ENCODE results near the gene RCAN1.

Gene RCAN1

DNA sequence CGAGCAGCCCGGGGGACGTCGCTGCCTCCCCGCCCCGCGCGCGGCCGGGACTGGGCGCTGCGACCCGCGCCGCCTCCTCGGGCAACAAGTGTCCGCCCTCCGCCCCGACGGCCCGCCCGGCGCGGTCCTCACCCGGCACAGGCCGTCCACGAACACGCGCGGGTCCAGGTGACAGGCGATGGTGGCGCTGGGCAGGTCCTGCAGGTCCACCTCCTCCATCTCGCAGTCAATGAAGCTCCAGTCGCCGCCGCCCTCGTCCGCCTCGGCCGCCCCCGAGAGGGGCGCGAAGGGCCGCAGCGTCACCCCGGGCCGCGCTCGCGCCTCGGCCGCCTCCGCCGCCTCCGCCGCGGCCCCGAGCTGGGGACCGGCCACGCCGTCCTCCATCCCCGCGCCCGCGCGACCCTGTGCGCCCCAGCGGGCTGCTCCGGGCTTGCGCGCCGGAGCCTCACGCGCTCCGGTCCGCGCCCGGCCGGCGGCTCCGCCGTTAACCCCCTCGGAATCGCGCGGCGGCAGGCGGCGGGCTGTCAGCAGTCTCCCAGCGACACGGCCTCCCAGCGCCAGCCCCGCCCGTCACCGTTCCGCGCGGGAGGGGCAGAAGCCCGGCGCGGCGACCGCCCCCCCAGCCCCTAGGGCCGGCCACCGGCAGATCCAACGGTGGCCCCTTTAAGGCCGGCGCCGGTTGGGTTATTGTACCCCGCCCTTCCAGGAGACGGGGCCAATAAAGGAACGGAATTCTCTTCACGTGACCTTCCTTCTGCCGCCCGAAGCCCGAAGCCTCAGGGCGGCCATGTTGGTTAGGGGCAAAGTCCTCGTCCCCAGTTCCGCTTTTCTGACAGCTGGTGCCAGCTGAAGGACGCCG is at the start of gene RCAN1:
Gene RCAN1, minus strand, starts transcription at position 486 of the 859 bp plus-strand sequence. Its CDS starts 102 bp downstream, at position 384.
- H3K27ac ChIP-seq, result peak within 1 kb of the TSS; percentile 68
- no peaks in the 10 kb centered on the region for H3K36me3 ChIP-seq
- no peaks in the 10 kb centered on the region for H3K9me3 ChIP-seq (ENCODE audit: severe bottlenecking)
- no peaks in the 10 kb centered on the region for H3K27me3 ChIP-seq (ENCODE audit: insufficient read depth, low read depth, severe bottlenecking)
- H3K4me3 ChIP-seq (ENCODE audit: low read depth, low read length), result peak within 1 kb of the TSS; percentile 49
- DNase-seq, result peak; percentile 96
- TF ChIP-seq, protein P1, sequence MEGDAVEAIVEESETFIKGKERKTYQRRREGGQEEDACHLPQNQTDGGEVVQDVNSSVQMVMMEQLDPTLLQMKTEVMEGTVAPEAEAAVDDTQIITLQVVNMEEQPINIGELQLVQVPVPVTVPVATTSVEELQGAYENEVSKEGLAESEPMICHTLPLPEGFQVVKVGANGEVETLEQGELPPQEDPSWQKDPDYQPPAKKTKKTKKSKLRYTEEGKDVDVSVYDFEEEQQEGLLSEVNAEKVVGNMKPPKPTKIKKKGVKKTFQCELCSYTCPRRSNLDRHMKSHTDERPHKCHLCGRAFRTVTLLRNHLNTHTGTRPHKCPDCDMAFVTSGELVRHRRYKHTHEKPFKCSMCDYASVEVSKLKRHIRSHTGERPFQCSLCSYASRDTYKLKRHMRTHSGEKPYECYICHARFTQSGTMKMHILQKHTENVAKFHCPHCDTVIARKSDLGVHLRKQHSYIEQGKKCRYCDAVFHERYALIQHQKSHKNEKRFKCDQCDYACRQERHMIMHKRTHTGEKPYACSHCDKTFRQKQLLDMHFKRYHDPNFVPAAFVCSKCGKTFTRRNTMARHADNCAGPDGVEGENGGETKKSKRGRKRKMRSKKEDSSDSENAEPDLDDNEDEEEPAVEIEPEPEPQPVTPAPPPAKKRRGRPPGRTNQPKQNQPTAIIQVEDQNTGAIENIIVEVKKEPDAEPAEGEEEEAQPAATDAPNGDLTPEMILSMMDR (IDR thresholded peaks at IDR 0.05; ENCODE audit: low read depth, low read length), result no peak

DNA sequence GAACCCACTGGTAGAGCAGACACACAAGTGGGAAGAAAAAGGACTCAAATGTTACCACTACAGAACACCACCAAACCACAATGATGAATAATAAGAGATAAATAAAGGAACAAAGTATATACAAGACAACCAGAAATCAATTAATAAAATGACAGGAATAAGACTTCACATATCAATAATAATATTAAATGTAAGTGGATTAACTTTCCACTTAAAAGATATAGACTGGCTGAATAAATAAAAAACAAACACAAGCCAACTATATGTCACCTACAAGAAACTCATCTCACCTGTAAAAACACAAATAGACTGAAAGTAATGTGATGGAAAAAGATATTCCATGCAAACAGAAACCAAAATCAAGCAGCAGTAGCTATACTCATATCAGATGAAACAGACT is 46.9 kb upstream of the RCAN1 start:
- TF ChIP-seq, protein P1 (IDR thresholded peaks at IDR 0.05; ENCODE audit: low read depth, low read length), result no peak
- no peak overlapping the region for H3K4me3 ChIP-seq (ENCODE audit: low read depth, low read length)
- H3K36me3 ChIP-seq, result no peaks in the 10 kb centered on the region
- no peak for DNase-seq
- H3K9me3 ChIP-seq (ENCODE audit: severe bottlenecking), result peaks cover 8% of the 10 kb centered on the region
- peaks cover 85% of the 10 kb centered on the region for H3K27me3 ChIP-seq (ENCODE audit: insufficient read depth, low read depth, severe bottlenecking)
- H3K27ac ChIP-seq, result no peak overlapping the region

DNA sequence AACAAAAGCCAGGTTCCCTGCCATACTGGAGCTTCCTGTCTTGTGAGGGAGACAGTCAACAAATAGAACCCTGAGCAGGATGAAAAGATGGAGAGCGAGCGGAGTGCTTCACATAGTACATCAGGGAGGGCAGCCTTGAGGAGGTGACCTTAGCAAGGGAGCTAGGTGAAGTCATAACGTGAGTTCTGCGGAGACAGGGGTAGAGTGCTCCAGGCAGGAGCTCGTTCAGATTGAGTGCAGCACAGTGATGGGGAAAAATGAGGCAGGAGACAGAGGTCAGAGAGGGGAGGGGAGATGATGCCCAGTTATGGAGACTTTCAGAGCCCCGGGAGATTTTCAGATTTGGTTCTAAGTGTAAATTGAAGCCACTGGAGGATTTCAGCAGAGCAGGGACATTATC is 38.6 kb upstream of the RCAN1 start:
- H3K9me3 ChIP-seq (ENCODE audit: severe bottlenecking), result peaks cover 22% of the 10 kb centered on the region
- H3K4me3 ChIP-seq (ENCODE audit: low read depth, low read length), result no peak overlapping the region
- no peak overlapping the region for H3K27ac ChIP-seq
- H3K36me3 ChIP-seq, result no peaks in the 10 kb centered on the region
- peaks cover 94% of the 10 kb centered on the region for H3K27me3 ChIP-seq (ENCODE audit: insufficient read depth, low read depth, severe bottlenecking)
- TF ChIP-seq, protein P1 (IDR thresholded peaks at IDR 0.05; ENCODE audit: low read depth, low read length), result no peak
- no peak for DNase-seq

DNA sequence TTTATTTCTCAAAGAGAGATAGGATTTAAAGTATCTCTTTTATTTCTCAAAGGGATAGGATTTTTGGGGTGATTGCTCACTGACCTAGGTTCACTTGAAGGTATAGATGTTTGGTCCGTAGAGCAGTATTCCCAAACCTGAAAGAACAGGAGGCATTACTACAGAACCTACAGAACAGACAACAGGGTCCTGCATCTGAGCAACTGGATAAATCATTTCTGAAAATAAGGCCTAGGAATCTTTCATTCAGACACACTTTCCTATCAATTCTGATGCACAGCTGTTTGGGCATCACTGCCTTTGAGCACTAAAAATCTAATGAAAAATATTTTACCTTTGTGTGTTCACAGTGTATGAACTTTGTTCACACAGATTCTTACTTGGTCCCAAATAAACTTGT is 36.7 kb upstream of the RCAN1 start:
- TF ChIP-seq, protein P1 (IDR thresholded peaks at IDR 0.05; ENCODE audit: low read depth, low read length), result no peak
- H3K4me3 ChIP-seq (ENCODE audit: low read depth, low read length), result no peak overlapping the region
- no peak overlapping the region for H3K27ac ChIP-seq
- H3K27me3 ChIP-seq (ENCODE audit: insufficient read depth, low read depth, severe bottlenecking), result peaks cover 94% of the 10 kb centered on the region
- DNase-seq, result no peak
- H3K9me3 ChIP-seq (ENCODE audit: severe bottlenecking), result peaks cover 24% of the 10 kb centered on the region
- H3K36me3 ChIP-seq, result no peaks in the 10 kb centered on the region

DNA sequence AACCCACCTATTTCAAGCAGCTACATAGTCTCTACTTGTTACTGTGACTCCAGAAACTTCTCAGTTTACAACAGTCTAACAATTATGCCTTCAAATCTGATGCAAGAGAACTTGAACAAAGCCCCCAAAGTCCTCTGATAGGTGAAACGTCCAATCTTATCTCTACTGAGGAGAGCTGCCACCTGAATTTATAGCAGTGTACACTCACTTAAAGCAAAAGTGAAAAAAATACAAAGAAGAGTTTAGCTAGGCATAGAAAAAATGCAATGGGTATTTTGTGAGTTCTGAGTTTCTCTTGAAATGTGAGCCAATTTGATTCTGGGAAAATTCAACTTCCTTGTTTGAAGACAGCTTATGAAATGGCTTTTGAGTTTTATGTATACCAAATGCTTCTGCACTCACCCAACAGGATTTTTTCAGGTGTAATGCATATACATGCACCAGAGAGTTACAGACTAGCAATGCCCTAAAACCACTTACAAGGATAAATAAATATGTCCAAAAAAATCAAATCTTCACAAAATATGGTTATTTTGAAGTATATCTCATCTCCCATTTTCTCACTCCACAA is 36.0 kb upstream of the RCAN1 start:
- TF ChIP-seq, protein P1 (IDR thresholded peaks at IDR 0.05; ENCODE audit: low read depth, low read length), result no peak
- H3K27me3 ChIP-seq (ENCODE audit: insufficient read depth, low read depth, severe bottlenecking), result peaks cover 96% of the 10 kb centered on the region
- H3K27ac ChIP-seq, result no peak overlapping the region
- DNase-seq, result no peak
- H3K36me3 ChIP-seq, result no peaks in the 10 kb centered on the region
- peaks cover 26% of the 10 kb centered on the region for H3K9me3 ChIP-seq (ENCODE audit: severe bottlenecking)
- H3K4me3 ChIP-seq (ENCODE audit: low read depth, low read length), result no peak overlapping the region
